Measurements from ENCODE around the gene SCLT1. TPM values are rescaled to one million over a fixed set of nuclear protein-coding genes. Genes with fewer than 3 reads are reported as not detected.

SCLT1 gene
- total and polyA plus RNA-seq, 2 of the 8 experiments (the other 6 are each of a cell fraction or from before 2014, with no cell fraction given): 4.8 to 13.1 TPM

GRCh38 chr4:128904821-128905220 is 188.5 kb downstream of the SCLT1 start:
- Histone ChIP-seq H3K9ac (replicated peaks in 1 of 4; ENCODE audit: extremely low read depth in 1 of 4, low read depth in 3 of 4, low read length in 3 of 4) (no peak overlapping the region), H4K8ac (ENCODE audit: extremely low read depth, insufficient read depth, low read length) (no peak overlapping the region), H2AK5ac (ENCODE audit: low read depth, low read length) (no peak overlapping the region), H2BK20ac (ENCODE audit: low read length) (no peak overlapping the region), H3K56ac (replicated peaks; ENCODE audit: insufficient read length, low read depth, low read length) (no peak overlapping the region), H4K91ac (replicated peaks; ENCODE audit: insufficient read length, low read length) (no peak overlapping the region), H3K4me3 (ENCODE audit: extremely low read depth in 1 of 4, insufficient read depth in 2 of 4, low read depth in 3 of 4, low read length in 4 of 4) (no peak overlapping the region), H3K4me1 (replicated peaks in 1 of 4; ENCODE audit: control insufficient read depth in 3 of 4, insufficient read depth in 4 of 4, low read length in 3 of 4) (no peaks in the 10 kb centered on the region), H3K4ac (replicated peaks; ENCODE audit: insufficient read length, low read depth, low read length) (no peak overlapping the region), H2AFZ (ENCODE audit: low read length) (no peak overlapping the region), H3K23ac (ENCODE audit: insufficient read length) (no peak overlapping the region), H3K14ac (ENCODE audit: insufficient read length) (no peak overlapping the region), H3K9me3 (ENCODE audit: insufficient read depth in 2 of 2, low read depth in 1 of 2, low read length in 1 of 2) (no peaks in the 10 kb centered on the region), H2BK5ac (ENCODE audit: low read depth, low read length) (no peak overlapping the region), H3K27me3 (replicated peaks in 1 of 4; ENCODE audit: control insufficient read depth in 3 of 4, extremely low read depth in 1 of 4, insufficient read depth in 3 of 4, low read length in 3 of 4) (no peaks in the 10 kb centered on the region), H2BK12ac (ENCODE audit: low read depth, low read length) (no peak overlapping the region), H2BK15ac (ENCODE audit: low read length) (no peak overlapping the region), H2BK120ac (replicated peaks; ENCODE audit: low read depth, low read length) (no peak overlapping the region), H4K5ac (ENCODE audit: insufficient read length, low read depth, low read length) (no peak overlapping the region), H3K4me2 (ENCODE audit: insufficient read depth in 1 of 2, low read depth in 2 of 2, low read length in 2 of 2) (no peak overlapping the region), H3K23me2 (ENCODE audit: low read depth, low read length) (no peaks in the 10 kb centered on the region), H3K79me2 (ENCODE audit: control insufficient read depth in 1 of 2, insufficient read depth in 2 of 2, low read length in 2 of 2) (no peaks in the 10 kb centered on the region), H3K27ac (ENCODE audit: low read depth, low read length) (no peak overlapping the region), H4K20me1 (replicated peaks in 1 of 2; ENCODE audit: control insufficient read depth in 1 of 2, insufficient read depth in 2 of 2, low read length in 2 of 2) (no peaks in the 10 kb centered on the region), H3K36me3 (ENCODE audit: control insufficient read depth in 2 of 4, insufficient read depth in 4 of 4, low read length in 3 of 4) (no peaks in the 10 kb centered on the region), H3K79me1 (ENCODE audit: low read depth, low read length) (no peaks in the 10 kb centered on the region), H3K18ac (ENCODE audit: extremely low read depth, low read length) (no peak overlapping the region)
- CTCF ChIA-PET (ENCODE audit: partially characterized antibody): no interaction called here
- FAIRE-seq (no peak), DNase-seq (ENCODE audit: low read depth in 1 of 2, low spot score in 2 of 2) (no peak)
- TF ChIP-seq CBX5 (IDR thresholded peaks at IDR 0.05; ENCODE audit: low read depth, low read length) (no peak), TAF1 (IDR thresholded peaks at IDR 0.05; ENCODE audit: low read depth, low read length) (no peak), EZH2 (IDR thresholded peaks at IDR 0.05; ENCODE audit: low read depth, low read length, severe bottlenecking) (no peak), TEAD4 (IDR thresholded peaks at IDR 0.05; ENCODE audit: low read depth, low read length) (no peak), TBP (IDR thresholded peaks at IDR 0.05; ENCODE audit: low read depth, low read length) (no peak), MAFK (IDR thresholded peaks at IDR 0.05; ENCODE audit: low read depth, low read length) (no peak), EP300 (IDR thresholded peaks at IDR 0.05; ENCODE audit: borderline replicate concordance in 1 of 2, low read depth in 2 of 2, low read length in 2 of 2) (no peak), RXRA (IDR thresholded peaks at IDR 0.05; ENCODE audit: insufficient read depth, low read depth, low read length) (no peak), RFX5 (IDR thresholded peaks at IDR 0.05; ENCODE audit: borderline replicate concordance, low read depth, low read length) (no peak), BCL11A (IDR thresholded peaks at IDR 0.05; ENCODE audit: low read depth in 2 of 2, low read length in 2 of 2) (no peak), EGR1 (IDR thresholded peaks at IDR 0.05; ENCODE audit: borderline replicate concordance, low read depth, low read length) (no peak), POLR2AphosphoS5 (IDR thresholded peaks at IDR 0.05; ENCODE audit: low read depth, low read length) (no peak), CHD2 (IDR thresholded peaks at IDR 0.05; ENCODE audit: low read length) (no peak)
- 91% methylated on average over 3 of the region's 3 CpGs; no CpG with 5 or more reads in 1 of the 2 experiments for WGBS, 2 experiments (ENCODE audit: extremely low coverage in 1 of 2, insufficient coverage in 1 of 2, insufficient read length in 1 of 2, insufficient replicate concordance in 2 of 2, low coverage in 1 of 2, low lambda C conversion rate in 2 of 2, missing lambda C conversion rate in 1 of 2)
- POLR2A ChIA-PET (ENCODE audit: partially characterized antibody): no interaction called here

Data from H1 (cell line).